BJ (cell line): Measurements from ENCODE around the gene TNS1. TPM values are rescaled to one million over a fixed set of nuclear protein-coding genes. Genes with fewer than 3 reads are reported as not detected.

Experiments
- CTCF ChIA-PET: fragments of 350-600 bp; formaldehyde crosslinking; extraction: SDS; loops from one replicate; lab custom pipeline; 2021; ENCODE audit warnings: antibody characterized with exemption, inconsistent platforms; lab: Yijun Ruan, JAX
- POLR2A ChIA-PET: fragments of 300-600 bp; sonication (Branson Sonifier 250); formaldehyde crosslinking; extraction: SDS; loops from one replicate; lab custom pipeline; 2021; ENCODE audit warnings: antibody characterized with exemption; lab: Charles Lee
- DNase-seq: peaks from one replicate; pipeline ENCODE4 v3.0.0-alpha.2; 2011; ENCODE audit warnings: low read depth
- H3K27me3 ChIP-seq: 2 replicates; pipeline ENCODE4 v1.6.0; 2011; ENCODE audit warnings: low read length; ENCODE audit not compliant: control insufficient read depth, insufficient read depth
- H3K36me3 ChIP-seq: 2 replicates; pipeline ENCODE4 v1.5.1; 2011; ENCODE audit warnings: low read length; ENCODE audit not compliant: control insufficient read depth, insufficient read depth
- H3K4me3 ChIP-seq: 2 replicates; pipeline ENCODE4 v1.5.1; 2011; ENCODE audit warnings: low read depth, mild to moderate bottlenecking, control low read depth, low read length
- CTCF ChIP-seq: IDR thresholded peaks from 2 replicates; pipeline ENCODE4 v1.5.1; 2011; ENCODE audit warnings: low read depth, mild to moderate bottlenecking, control low read depth, inconsistent platforms, low read length, moderate library complexity; ENCODE audit not compliant: insufficient read depth
- polyA plus RNA-seq: library from polyadenylated mRNA; depleted of rRNA; stranded (reverse); fragments of >200 nt; gene quantifications from 2 replicates; pipeline ENCODE4 v1.2.3, GENCODE V29; 2011

The TNS1 gene
- polyA plus RNA-seq, 1 experiment: 35.6 TPM

GRCh38 chr2:217966423-217967070 lies 36.2 kb downstream of the TNS1 start:
- ChIA-PET POLR2A (interaction anchor here (0.6 kb wide), 1 partner anchor 832 kb away, joined by 3 read pairs; no protein-coding TSS in a partner anchor), CTCF (interaction anchor here (0.6 to 1.4 kb wide), 4 partner anchors 28 to 177 kb away, joined by 3 to 4 read pairs (median 4); no protein-coding TSS in a partner anchor)
- Histone ChIP-seq H3K4me3 (no peak overlapping the region), H3K36me3 (peaks cover 9% of the 10 kb centered on the region), H3K27me3 (no peaks in the 10 kb centered on the region)
- no peak for DNase-seq
- TF ChIP-seq CTCF: no peak

- Histone ChIP-seq H3K4me3 (no peak overlapping the region), H3K27me3 (no peaks in the 10 kb centered on the region), H3K36me3 (peaks cover 8% of the 10 kb centered on the region)
- DNase-seq: no peak
- no peak for TF ChIP-seq CTCF
- ChIA-PET POLR2A (no interaction called here), CTCF (interaction anchor here (0.6 to 1.5 kb wide), 6 partner anchors 16 to 237 kb away, joined by 3 to 4 read pairs (median 4); no protein-coding TSS in a partner anchor)
Measured at GRCh38 chr2:217964275-217965161, 38.3 kb downstream of the TNS1 start.

GRCh38 chr2:217960351-217960750 lies 42.4 kb downstream of the TNS1 start:
- peaks cover 10% of the 10 kb centered on the region for H3K36me3 ChIP-seq
- TF ChIP-seq CTCF: no peak
- POLR2A ChIA-PET: interaction anchor here (0.6 kb wide), 1 partner anchor 10 kb away, joined by 3 read pairs; no protein-coding TSS in a partner anchor
- no peak for DNase-seq
- CTCF ChIA-PET: interaction anchor here (1.2 to 1.5 kb wide), 2 partner anchors 10 kb away, joined by 4 to 5 read pairs; no protein-coding TSS in a partner anchor
- H3K4me3 ChIP-seq: no peak overlapping the region
- no peaks in the 10 kb centered on the region for H3K27me3 ChIP-seq

GRCh38 chr2:217959723-217960122 lies 43.1 kb downstream of the TNS1 start:
- no peak for TF ChIP-seq CTCF
- H3K4me3 ChIP-seq: no peak overlapping the region
- H3K36me3 ChIP-seq: peaks cover 10% of the 10 kb centered on the region
- H3K27me3 ChIP-seq: no peaks in the 10 kb centered on the region
- CTCF ChIA-PET: interaction anchor here (1.5 kb wide), 1 partner anchor 9 kb away, joined by 4 read pairs; no protein-coding TSS in a partner anchor
- POLR2A ChIA-PET: no interaction called here
- no peak for DNase-seq

GRCh38 chr2:217958884-217959225 lies 43.9 kb downstream of the TNS1 start:
- no peak for TF ChIP-seq CTCF
- ChIA-PET CTCF (no interaction called here), POLR2A (no interaction called here)
- Histone ChIP-seq H3K36me3 (peaks cover 6% of the 10 kb centered on the region), H3K4me3 (no peak overlapping the region), H3K27me3 (no peaks in the 10 kb centered on the region)
- no peak for DNase-seq
